ENCODE results near the gene LRGUK. TPM values are rescaled to one million over a fixed set of nuclear protein-coding genes. Genes with fewer than 3 reads are reported as not detected.

LRGUK gene
- total RNA-seq, 4 donors from 2014 or later, result 0.48 to 9.4 (median 3.3) TPM

DNA sequence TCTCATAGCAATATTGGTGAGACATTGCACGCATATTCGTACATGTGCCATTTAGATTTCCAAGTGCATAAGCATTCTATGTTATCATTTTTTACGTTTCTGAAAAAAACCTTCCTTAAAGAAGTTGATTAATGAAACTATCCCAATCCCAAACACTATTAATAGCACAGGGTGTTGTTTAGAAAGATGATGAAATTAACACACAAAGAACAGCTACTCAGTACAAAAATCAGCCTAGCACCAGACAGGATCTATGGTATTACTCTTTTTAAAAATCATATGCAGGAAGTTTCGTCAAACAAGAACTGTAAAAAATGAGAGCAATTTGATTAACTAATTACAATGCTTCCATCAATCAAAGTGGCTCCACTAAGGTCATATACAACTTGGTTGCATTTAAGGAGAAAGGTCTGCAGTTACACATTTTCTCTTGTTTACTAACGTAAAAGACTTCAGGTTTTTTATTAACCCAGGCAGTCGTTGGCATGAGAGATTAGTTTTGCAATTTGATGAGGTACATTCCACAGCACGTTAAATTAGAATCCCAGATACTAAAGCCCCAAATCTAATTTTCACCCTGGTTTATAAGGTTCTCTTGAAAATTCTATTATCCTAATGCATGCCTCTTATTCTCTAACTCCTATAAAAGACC, 151.5 kb downstream of the LRGUK start:
- Histone ChIP-seq H3K36me3 (no peaks in the 10 kb centered on the region), H3K27ac (no peak overlapping the region), H3K9me3 (no peaks in the 10 kb centered on the region), H3K27me3 (no peaks in the 10 kb centered on the region), H3K4me1 (no peaks in the 10 kb centered on the region), H3K4me3 (no peak overlapping the region)
- no peak for TF ChIP-seq EP300 (IDR thresholded peaks at IDR 0.05; ENCODE audit: low read depth)
- TF ChIP-seq, protein P1, sequence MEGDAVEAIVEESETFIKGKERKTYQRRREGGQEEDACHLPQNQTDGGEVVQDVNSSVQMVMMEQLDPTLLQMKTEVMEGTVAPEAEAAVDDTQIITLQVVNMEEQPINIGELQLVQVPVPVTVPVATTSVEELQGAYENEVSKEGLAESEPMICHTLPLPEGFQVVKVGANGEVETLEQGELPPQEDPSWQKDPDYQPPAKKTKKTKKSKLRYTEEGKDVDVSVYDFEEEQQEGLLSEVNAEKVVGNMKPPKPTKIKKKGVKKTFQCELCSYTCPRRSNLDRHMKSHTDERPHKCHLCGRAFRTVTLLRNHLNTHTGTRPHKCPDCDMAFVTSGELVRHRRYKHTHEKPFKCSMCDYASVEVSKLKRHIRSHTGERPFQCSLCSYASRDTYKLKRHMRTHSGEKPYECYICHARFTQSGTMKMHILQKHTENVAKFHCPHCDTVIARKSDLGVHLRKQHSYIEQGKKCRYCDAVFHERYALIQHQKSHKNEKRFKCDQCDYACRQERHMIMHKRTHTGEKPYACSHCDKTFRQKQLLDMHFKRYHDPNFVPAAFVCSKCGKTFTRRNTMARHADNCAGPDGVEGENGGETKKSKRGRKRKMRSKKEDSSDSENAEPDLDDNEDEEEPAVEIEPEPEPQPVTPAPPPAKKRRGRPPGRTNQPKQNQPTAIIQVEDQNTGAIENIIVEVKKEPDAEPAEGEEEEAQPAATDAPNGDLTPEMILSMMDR (IDR thresholded peaks at IDR 0.05), result no peak
- TF ChIP-seq POLR2A (IDR thresholded peaks at IDR 0.05), result no peak
- no peak for TF ChIP-seq POLR2AphosphoS5 (IDR thresholded peaks at IDR 0.05)
- intact Hi-C loops (cut with DNase I; ENCODE audit: low total_unique reads) (no loop called here), in situ Hi-C loops (cut with MboI; ENCODE audit: low pct_ligation_motif_present in 1 of 4, low pct_unique_long_range_greater_than_20kb in 1 of 4, low sequenced_read_pairs in 3 of 4) (no loop called here)
- DNase-seq, result no peak
- WGBS, 2 donors (ENCODE audit: low coverage in 1 of 2), result 61 to 79% methylated on average over 7 of the region's 7 CpGs

DNA sequence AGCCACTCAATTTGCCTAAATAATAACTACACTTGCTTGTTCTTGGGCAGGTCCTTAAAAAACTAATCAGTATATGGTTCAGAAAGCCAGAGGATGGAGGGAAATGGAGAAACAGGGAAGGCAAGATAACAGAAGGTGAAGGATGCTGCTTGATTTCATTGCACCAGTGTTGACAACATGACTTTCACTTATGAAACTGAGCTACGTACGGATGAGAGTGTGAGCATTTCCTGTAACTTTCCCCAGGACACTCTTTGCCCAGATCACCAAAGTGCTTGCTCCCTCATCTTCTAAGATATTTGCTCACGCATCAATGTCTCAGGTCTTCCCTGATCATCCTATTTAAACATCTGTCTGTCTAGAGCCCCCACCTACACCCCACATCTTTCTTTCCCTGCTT, 152.2 kb downstream of the LRGUK start:
- intact Hi-C loops (cut with DNase I; ENCODE audit: low total_unique reads), result no loop called here
- TF ChIP-seq EP300 (IDR thresholded peaks at IDR 0.05; ENCODE audit: low read depth) (no peak), POLR2AphosphoS5 (IDR thresholded peaks at IDR 0.05) (no peak), POLR2A (IDR thresholded peaks at IDR 0.05) (no peak)
- TF ChIP-seq, protein P1 (IDR thresholded peaks at IDR 0.05), result no peak
- Histone ChIP-seq H3K27me3 (no peaks in the 10 kb centered on the region), H3K36me3 (no peaks in the 10 kb centered on the region), H3K9me3 (no peaks in the 10 kb centered on the region), H3K27ac (no peak overlapping the region), H3K4me1 (no peaks in the 10 kb centered on the region), H3K4me3 (no peak overlapping the region)
- in situ Hi-C loops (cut with MboI; ENCODE audit: low pct_ligation_motif_present in 1 of 4, low pct_unique_long_range_greater_than_20kb in 1 of 4, low sequenced_read_pairs in 3 of 4), result no loop called here
- 69 to 72% methylated on average over 3 of the region's 3 CpGs for WGBS, 2 donors (ENCODE audit: low coverage in 1 of 2)
- no peak for DNase-seq

DNA sequence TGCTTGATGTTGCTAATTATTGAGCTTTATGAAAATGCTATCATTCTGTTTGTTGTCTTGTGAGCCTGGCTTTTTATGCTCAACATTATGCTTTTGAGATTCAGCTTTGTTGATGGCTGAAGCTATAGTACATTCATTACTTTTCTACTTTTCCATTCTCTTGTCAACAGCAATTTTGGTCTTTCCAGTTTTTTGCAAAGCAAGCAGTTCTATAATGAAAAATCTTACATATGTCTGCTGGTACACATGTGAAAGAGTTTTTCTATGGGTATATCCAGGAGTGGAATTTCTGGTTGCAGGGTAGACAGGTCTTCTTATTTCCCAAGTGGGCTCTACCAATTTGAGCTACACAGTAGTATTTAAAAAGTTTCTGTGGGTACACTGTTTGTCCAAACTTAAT, 152.8 kb downstream of the LRGUK start:
- intact Hi-C loops (cut with DNase I; ENCODE audit: low total_unique reads), result no loop called here
- Histone ChIP-seq H3K4me3 (no peak overlapping the region), H3K36me3 (no peaks in the 10 kb centered on the region)

DNA sequence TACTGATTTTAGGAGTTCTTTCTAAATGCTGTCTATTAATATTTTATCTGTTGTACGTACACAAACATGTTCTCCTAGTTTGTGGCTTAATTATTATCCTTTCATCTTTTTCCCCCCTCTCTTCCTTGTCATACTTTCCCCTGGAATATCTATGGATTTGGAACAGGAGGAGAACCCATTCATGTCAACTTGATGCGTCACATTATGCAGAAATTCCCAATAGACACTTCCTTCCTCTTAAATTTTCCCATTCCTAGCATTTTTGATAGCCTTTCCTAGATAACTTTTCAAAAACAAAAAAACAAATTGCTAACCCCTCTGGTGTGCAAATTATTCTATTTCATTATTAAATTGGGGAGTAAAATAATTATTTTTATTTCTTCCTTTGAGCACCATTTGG, 153.4 kb downstream of the LRGUK start:
- in situ Hi-C loops (cut with MboI; ENCODE audit: low pct_ligation_motif_present in 1 of 4, low pct_unique_long_range_greater_than_20kb in 1 of 4, low sequenced_read_pairs in 3 of 4), result no loop called here
- Histone ChIP-seq H3K27ac (no peak overlapping the region), H3K27me3 (no peaks in the 10 kb centered on the region), H3K4me3 (no peak overlapping the region), H3K4me1 (no peaks in the 10 kb centered on the region), H3K9me3 (no peaks in the 10 kb centered on the region), H3K36me3 (no peaks in the 10 kb centered on the region)
- no peak for DNase-seq
- TF ChIP-seq POLR2A (IDR thresholded peaks at IDR 0.05), result no peak
- no peak for TF ChIP-seq EP300 (IDR thresholded peaks at IDR 0.05; ENCODE audit: low read depth)
- TF ChIP-seq POLR2AphosphoS5 (IDR thresholded peaks at IDR 0.05), result no peak
- TF ChIP-seq, protein P1 (IDR thresholded peaks at IDR 0.05), result no peak
- intact Hi-C loops (cut with DNase I; ENCODE audit: low total_unique reads), result no loop called here
- 87 to 96% methylated on average over 2 of the region's 2 CpGs for WGBS, 2 donors (ENCODE audit: low coverage in 1 of 2)

More for the DNA sequence above, 152.8 kb downstream of the LRGUK start:
- TF ChIP-seq POLR2AphosphoS5 (IDR thresholded peaks at IDR 0.05) (no peak), POLR2A (IDR thresholded peaks at IDR 0.05) (no peak)
- TF ChIP-seq, protein P1 (IDR thresholded peaks at IDR 0.05), result no peak
- H3K4me1 ChIP-seq, result no peaks in the 10 kb centered on the region
- DNase-seq, result no peak
- H3K27me3 ChIP-seq, result no peaks in the 10 kb centered on the region
- no peak overlapping the region for H3K27ac ChIP-seq
- no peaks in the 10 kb centered on the region for H3K9me3 ChIP-seq
- in situ Hi-C loops (cut with MboI; ENCODE audit: low pct_ligation_motif_present in 1 of 4, low pct_unique_long_range_greater_than_20kb in 1 of 4, low sequenced_read_pairs in 3 of 4), result no loop called here

Data from transverse colon (tissue), 4 donors.